Subcutaneous adipose tissue (tissue), 4 donors: Measurements from ENCODE around the gene CLDN25. TPM values are rescaled to one million over a fixed set of nuclear protein-coding genes. Genes with fewer than 3 reads are reported as not detected.

Experiments used
- total RNA-seq, 4 donors: library from RNA; depleted of rRNA; stranded (reverse); fragments of >200 nt; gene quantifications; one replicate each; pipeline ENCODE4 v1.1.0, GENCODE V29; 2016
- TF ChIP-seq, protein P1 (sequence below): fragments of 450-650 bp; IDR thresholded peaks from one replicate; pipeline ENCODE4 v1.5.1; 2016; ENCODE audit warnings: low read depth, mild to moderate bottlenecking, control low read depth, antibody characterized with exemption, moderate library complexity

The CLDN25 gene
- total RNA-seq, 4 donors from 2014 or later: not detected

DNA sequence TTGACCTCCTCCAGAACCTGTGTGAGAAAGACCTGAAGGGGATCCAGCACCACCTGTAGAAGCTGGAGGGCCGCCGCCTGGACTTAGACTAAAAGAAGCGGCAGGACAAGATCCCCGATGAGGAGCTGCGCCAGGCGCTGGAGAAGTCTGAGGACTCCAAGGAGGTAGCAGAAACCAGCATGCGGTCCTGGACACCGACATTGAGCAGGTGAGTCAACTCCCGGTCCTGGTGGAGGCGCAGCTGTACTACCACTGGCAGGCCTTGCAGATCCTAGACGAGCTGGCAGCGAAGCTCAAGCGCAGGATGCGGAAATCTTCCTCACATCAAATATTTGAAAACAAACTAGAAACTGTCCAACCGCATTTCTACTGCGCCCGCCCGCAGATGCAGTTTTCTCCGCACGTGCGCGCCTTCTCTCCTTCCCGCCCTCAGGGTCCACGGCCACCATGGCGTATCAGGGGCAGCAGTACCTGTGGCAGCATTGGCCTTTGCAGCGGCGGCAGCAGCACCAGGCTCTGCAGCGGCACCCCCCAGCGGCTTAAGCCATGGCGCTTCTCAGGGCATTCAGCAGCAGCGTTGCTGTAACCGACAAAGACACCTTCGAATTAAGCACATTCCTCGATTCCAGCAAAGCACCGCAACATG lies 10.2 kb downstream of the CLDN25 start:
- TF ChIP-seq, protein P1, sequence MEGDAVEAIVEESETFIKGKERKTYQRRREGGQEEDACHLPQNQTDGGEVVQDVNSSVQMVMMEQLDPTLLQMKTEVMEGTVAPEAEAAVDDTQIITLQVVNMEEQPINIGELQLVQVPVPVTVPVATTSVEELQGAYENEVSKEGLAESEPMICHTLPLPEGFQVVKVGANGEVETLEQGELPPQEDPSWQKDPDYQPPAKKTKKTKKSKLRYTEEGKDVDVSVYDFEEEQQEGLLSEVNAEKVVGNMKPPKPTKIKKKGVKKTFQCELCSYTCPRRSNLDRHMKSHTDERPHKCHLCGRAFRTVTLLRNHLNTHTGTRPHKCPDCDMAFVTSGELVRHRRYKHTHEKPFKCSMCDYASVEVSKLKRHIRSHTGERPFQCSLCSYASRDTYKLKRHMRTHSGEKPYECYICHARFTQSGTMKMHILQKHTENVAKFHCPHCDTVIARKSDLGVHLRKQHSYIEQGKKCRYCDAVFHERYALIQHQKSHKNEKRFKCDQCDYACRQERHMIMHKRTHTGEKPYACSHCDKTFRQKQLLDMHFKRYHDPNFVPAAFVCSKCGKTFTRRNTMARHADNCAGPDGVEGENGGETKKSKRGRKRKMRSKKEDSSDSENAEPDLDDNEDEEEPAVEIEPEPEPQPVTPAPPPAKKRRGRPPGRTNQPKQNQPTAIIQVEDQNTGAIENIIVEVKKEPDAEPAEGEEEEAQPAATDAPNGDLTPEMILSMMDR: no peak

DNA sequence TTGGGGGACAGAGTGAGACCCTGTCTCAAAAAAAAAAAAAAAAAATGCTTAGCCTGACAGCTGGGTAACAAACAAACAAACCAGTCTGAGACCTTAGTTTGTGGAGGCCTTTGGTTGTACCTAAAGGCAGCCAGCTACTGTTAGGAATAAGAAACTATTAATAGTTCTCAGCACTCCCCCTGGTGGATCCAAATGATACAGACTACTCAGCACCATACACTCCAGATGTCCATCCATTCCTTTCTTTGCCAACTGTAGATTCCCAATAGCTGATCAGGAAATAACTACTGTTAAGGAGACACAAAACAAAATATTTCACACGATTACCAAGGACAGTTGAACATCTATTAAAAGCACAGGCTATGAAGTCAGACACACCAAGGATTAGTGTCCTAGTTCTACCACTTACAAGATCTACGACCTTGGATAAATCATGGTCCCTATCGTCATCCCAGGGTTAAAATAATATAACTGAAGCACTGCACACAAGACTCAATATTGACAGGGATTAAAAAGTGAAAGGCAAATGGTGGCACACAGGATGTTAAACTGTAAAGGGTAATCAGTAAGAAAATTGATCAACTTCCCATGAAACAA lies 17.2 kb downstream of the CLDN25 start:
- TF ChIP-seq, protein P1: no peak

DNA sequence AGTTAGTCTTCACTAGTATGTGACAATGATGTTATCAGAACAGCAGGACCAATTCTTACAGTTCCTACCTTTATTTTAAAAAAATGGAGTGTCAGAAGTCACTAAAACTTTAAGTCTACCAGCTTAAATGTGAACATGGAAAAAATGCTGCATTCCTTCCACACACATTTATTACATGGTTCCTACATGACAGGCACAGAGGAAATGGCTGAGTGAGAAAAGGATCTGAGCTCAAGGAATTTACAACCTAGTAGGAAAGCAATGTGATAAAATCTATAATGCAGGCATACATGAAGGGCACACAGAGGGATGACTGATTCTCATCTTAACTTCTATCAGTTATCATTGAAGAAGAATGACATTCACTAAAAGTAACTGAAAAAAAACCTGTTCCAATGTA lies 23.0 kb downstream of the CLDN25 start:
- TF ChIP-seq, protein P1: no peak

DNA sequence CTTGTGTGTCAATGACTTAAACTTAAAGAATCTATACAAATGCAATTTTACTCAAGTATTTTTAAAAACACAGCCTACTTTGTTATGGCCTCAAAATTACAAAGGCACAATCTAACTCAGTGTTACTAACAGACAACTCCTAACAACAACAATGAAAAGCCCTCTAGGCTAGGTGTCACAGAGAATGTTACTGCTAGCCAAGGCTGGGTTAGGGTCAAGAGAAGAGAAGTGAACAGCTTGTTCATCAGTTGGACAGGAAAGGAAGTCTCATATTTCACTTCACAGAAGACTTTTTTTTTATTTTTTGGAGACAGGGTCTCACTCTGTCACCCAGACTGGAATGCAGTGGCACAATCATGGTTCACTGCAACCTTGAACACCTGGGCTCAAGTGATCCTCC lies 26.0 kb downstream of the CLDN25 start:
- TF ChIP-seq, protein P1: no peak

DNA sequence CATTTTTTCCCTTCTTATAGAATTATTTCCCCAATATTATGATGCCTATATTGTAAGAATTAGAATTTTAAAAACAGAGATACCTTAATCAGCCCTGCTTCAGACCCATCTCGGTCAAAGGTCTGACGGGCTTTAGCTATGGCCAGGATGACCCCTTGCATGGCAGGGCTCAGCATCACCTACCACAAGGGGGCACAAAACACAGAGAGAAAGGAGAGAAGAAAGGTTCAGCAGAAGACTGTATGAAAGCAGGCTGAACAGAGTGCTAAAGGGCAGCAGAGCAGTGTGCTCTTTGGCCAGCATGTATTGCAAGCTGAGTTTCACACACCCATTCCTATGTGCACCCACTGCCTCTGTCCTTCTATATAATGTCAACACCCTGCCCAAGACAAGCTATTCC lies 26.8 kb downstream of the CLDN25 start:
- TF ChIP-seq, protein P1: no peak

DNA sequence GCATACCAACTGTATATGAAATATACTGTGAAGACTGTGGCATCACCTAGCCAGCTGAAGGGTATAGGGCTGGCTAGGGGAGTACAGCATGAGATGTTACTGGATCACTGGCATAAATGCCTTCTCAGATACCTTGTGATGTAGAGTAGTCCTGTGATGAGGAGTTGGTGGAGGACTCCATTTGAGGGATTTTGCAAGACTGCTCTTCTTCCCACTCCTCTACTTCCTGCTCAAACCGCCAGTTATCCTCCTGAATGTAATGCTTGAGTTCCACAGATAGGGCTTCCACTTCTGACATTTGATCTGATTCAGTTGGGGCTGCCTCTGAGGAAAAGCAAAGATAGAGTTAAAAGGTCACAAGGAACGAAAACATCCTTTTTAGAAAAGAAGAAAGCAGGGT lies 29.3 kb downstream of the CLDN25 start:
- TF ChIP-seq, protein P1: no peak

DNA sequence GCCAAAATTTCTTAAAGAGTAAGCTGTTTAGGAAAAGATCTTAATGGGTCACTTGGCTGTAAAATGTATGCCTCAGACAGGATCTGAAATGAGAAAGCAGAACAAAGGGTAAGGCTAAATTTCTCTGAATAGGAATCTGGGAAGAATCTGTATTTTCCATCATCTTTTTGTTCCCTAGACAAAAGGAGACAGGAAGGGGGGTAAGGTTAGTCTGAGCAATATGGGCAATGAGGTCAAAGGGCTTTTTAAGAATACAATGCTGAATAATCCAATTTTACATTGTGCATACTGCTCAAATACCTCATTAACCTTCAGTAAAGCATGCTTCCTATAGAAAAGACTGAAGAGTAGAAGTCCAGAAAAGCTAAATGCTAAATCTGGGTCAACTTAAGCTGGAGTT lies 34.6 kb downstream of the CLDN25 start:
- TF ChIP-seq, protein P1: no peak
